RCC 7860 (cell line): ENCODE results near the gene CNKSR3.
"Not testable (repeated sequence)": the region's sequence is repeated elsewhere in the genome, so short reads cannot be mapped to it uniquely, and the experiment has no call there.

Experiments used
- DNase-seq: peaks from one replicate; pipeline ENCODE4 v3.0.0-alpha.2; 2015; ENCODE audit warnings: low spot score
- FAIRE-seq: peaks from 2 replicates; lab custom pipeline; 2012; peaks lifted over from hg19 to GRCh38; lab: Jason Lieb, UNC

CNKSR3 gene

DNA sequence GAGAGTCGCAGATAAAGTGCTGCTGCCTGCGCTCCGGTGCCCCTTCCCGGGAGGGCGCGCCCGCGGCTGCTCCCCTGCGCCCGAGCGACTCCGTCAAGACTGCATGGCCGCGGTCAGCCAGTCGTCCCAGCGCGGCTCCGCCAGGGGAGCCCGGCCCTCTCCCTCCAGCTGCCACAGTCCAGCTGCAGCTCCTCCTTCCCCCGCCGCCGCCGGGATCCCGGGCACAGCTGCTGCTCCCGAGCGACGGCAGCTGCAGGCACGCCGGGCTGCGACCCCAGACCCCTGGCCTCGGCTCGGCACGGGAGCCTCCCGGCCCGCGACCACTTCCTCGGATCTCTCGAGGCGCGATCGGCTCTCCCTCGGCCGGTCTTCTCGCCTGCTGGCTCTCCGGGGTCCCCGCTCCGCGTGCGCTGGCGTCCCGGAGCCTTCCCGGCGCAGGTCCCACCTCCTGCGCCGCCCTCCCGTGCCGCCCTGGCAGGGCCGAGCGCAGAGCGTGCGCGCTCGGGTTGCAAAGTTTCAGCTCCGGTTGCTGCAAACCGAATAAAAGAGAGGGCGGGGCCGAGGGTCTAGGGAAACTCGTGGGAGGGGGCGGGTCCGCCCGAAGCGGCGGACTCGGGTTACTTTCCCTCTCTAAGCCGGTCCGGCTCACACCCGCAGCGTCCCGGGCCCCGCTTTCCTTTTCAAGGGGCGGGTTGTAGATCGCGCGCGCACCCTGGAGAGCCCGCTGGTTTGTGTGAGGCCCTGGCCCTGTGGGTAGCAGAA is at the start of gene CNKSR3:
Gene CNKSR3, minus strand, starts transcription at position 542 of the 762 bp plus-strand sequence. CDS start 571 bp downstream, outside the sequence.
- DNase-seq (peak; percentile 75), FAIRE-seq (peak; percentile 62)

DNA sequence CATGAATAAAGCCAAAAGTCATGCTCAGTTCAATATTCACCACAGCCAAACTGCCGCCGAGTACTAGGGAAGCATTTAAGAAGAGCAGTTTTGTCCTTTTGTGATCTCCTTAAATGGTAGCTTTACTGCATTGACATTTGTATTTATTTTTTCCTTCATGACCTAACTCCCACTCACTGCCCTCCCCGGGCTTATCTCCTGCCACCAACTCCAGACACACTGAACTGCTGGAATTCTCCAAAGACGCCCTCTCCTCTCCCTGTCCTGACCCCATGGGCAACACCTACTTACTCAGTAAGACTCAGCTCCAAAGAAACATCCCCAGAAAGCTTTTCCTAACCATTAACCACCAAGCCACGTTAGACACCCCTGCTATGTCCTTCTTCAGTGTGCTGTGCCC is 48.5 kb upstream of the CNKSR3 start:
- DNase-seq, result no peak
- FAIRE-seq, result no peak

GRCh38 chr6:154558513-154558912 is 48.0 kb upstream of the CNKSR3 start:
- FAIRE-seq (no peak), DNase-seq (no peak)

GRCh38 chr6:154555073-154555677 is 44.7 kb upstream of the CNKSR3 start:
- FAIRE-seq (no peak), DNase-seq (peak; percentile 31)

DNA sequence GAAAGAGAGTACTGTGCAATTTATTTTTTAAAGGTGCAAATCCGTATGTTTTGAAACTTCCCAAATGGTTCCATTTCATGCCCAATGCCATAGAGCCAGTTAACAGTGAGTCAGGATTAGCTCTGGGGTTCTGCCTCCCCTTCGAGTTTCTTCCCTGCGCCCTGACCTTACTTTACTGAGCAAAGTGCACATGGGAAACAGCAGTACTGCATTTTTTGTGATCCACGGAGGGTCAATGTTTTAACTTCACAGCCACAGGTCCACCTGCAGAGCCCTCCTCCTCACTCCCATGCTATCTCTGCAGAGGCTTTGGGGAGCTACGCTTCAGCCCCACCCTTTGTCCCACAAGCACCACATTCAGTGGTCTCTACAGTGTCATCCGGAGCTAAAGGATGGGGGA is 44.0 kb upstream of the CNKSR3 start:
- FAIRE-seq (no peak), DNase-seq (no peak)

- no peak for DNase-seq
- FAIRE-seq, result no peak
Measured at GRCh38 chr6:154550779-154551178, 40.3 kb upstream of the CNKSR3 start.

GRCh38 chr6:154549179-154549578 is 38.7 kb upstream of the CNKSR3 start:
- FAIRE-seq (no peak), DNase-seq (no peak)

- DNase-seq (no peak), FAIRE-seq (no peak)
Measured at GRCh38 chr6:154548130-154548830, 37.8 kb upstream of the CNKSR3 start.

- DNase-seq (no peak), FAIRE-seq (no peak)
Measured at GRCh38 chr6:154543628-154544027, 33.1 kb upstream of the CNKSR3 start.

GRCh38 chr6:154542747-154543146 is 32.3 kb upstream of the CNKSR3 start:
- DNase-seq (no peak), FAIRE-seq (no peak)

DNA sequence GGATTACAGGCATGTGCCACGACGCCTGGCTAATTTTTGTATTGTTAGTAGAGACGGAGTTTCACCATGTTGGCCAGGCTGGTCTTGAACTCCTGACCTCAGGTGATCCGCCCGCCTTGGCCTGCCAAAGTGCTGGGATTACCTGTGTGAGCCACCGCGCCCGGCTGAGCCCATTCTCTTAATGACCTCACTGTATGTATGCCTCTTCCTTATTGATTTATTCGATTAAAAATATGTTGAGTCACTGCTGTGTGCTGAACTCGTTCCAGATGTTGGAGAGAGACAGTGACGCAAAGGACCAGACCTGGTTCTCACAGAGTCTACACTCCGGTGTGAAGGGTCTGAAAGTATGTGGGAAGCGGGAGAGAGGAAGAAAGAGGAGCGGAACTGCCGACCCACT is 31.4 kb upstream of the CNKSR3 start:
- FAIRE-seq, DNase-seq: not testable (repeated sequence)

DNA sequence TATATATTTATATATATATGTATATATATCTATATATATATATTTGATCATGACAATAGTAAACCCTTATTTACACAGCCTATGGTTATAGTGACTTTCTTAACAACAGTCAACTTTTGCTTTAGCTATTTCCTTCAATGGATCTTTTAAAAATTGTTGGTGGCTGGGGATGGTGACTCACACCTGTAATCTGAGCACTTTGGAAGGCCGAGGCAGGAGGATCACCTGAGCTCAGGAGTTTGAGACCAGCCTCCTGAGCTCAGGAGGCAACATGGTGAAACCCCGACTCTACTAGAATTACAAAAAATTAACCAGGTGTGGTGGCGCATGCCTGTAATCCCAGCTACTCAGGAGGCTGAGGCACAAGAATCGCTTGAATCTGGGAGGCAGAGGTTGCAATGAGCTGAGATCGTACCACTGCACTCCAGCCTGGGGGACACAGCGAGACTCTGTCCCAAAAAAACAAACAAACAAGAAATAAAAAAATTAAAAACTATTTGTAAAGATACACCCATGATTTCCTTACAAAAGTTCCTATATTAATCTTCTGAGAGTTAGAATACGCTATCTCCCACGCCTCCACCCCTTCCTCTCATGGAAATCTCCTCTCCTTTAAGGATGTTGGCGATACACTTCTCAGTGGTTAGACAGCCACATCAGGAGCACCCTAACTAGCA is 29.2 kb upstream of the CNKSR3 start:
- DNase-seq (no peak), FAIRE-seq (no peak)

DNA sequence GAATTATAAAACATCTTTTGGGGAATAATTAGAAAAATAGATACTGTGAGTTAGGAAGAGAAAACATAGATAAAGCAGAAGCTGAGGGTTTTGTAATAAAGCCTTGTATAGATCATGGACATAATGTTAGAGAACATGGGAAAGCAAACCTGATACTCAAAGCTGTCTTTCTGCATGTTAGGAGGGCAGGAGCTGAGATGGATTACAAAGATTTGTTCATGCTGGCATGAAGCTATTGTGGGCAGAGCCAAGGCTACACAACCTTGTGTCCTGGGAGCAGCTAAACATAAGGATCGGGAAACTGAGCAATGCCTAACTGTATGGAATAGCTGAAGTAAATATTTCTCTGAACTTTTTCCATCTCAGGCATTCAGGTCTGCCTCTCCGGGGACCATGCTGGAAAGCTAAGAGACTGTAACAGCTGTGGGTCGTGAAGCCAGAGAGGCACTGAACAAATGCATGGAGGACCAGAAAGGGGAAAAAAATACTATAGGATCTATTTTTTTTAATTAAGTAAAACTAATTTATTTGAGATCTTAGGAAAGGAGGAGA is 28.2 kb upstream of the CNKSR3 start:
- no peak for FAIRE-seq

GRCh38 chr6:154537511-154538325 is 27.2 kb upstream of the CNKSR3 start:
- no peak for DNase-seq
- FAIRE-seq, result no peak

More for the DNA sequence above, 28.2 kb upstream of the CNKSR3 start:
- no peak for DNase-seq

DNA sequence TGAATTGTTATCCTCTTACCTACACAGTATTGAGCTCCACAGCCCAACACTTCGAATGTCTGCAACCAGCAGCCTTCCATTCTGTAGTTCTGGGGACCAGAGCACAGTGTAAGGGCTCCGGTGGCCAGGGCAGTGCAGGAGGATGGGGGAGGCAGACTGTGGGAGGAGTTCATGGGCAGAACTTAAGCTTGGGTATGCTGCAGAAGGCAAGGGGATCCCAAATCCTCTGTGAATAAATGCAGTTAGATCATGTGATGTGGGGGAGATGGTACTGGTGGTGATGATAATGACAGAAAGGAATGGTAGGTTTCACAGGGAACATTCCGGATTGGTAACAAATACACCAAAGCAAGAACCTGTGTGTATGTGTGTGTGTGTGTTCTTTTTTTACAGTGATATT is 26.5 kb upstream of the CNKSR3 start:
- FAIRE-seq, result no peak

DNA sequence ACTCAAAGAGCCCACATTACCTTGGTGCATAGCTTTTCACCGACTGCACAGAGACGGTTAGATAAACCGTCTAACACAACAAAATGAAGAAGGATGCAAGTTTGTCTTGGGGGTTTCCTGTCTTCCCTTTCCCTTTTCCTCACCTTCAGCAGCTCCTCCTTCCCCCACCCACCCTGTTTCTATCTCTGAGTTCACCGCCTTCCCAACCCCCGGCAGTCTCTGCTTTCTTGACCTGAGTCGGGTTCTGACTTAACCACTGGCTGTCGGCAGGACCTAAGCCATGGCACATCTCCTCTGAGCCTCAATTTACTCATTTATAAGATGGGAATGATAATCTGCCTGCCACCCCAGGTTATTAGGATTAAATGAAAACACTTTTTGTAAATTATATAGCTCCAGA is 25.8 kb upstream of the CNKSR3 start:
- FAIRE-seq (no peak), DNase-seq (no peak)

More for the DNA sequence above, 26.5 kb upstream of the CNKSR3 start:
- DNase-seq, result no peak

- no peak for DNase-seq
- no peak for FAIRE-seq
Measured at GRCh38 chr6:154535851-154536250, 25.4 kb upstream of the CNKSR3 start.

DNA sequence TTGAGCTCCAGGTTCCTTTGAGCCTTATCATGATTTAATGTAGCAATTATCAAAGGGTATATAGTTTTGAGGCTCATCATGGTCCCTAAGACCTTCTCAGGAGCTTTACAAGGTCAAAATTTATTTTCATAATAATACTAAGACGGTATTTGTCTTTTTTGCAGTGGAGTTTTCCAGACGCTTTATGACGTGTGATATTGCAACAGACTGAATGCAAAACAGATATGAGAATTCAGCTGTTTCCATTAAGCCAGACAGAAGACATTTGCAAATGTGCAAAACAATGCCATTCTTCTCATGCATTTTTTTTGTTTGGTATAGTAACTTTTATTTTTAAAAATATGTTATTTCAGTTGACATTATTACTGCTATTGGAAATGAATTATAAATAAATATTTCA is 24.7 kb upstream of the CNKSR3 start:
- FAIRE-seq, result no peak
- no peak for DNase-seq

DNA sequence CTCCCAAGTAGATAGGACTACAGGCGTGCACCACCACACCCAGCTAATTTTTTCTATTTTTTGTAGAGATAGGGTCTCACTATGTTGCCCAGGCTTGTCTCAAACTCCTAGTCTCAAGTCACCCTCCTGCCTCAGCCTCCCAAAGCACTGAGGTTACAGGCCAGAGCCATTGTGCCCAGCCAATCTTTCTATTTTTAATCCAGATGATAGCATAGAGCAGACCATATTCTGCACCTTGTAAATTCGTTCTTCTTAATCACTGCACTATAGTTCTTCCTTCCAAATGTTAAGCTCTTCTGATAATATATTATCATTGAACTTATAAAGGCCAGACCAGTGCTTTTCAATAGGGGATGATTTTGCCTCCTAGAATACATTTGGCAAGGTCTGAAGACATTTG is 24.0 kb upstream of the CNKSR3 start:
- DNase-seq (no peak), FAIRE-seq (no peak)

GRCh38 chr6:154532426-154532825 is 21.9 kb upstream of the CNKSR3 start:
- no peak for DNase-seq
- FAIRE-seq, result no peak
